ENCODE measurements around the gene IRGQ.
"Not testable (repeated sequence)": the region's sequence is repeated elsewhere in the genome, so short reads cannot be mapped to it uniquely, and the experiment has no call there.

The IRGQ gene

DNA sequence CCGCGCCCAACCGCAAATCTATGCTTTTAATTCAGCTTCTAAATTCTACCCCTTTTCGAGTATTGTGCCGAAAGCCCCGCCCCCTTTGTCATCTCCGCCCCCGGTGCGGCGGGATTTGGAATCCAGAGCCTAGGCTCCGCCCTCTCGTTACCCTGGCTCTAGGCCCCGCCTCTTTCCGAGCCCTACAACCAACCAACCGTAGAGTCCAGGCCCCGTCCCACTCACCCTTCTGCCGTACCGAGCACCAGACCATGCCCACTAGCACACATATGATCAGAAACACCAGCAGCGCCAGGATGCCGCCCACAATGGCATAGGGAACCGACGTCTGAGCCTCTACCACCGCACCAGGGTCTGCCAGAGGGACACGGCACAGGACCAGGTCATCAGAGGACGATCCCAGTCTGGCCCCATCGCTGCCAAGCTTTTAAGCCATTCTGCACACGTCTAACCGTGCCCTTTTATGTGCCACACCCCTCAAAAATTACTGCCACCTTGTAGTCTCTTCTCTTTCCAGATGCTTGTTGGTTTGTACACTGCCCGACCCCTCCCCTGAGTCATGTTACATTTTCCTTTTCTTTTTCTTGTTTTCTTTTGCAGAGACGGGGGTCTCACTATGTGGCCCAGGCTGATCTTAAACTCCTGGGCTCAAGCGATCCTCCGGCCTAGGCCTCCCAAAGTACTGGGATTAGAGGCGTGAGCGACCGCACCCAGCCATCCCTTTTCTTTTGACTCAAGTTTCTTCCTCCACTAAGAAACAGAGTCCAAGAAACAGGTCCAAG is 28.1 kb upstream of the IRGQ start:
- no peak for DNase-seq (ENCODE audit: low read depth)

DNA sequence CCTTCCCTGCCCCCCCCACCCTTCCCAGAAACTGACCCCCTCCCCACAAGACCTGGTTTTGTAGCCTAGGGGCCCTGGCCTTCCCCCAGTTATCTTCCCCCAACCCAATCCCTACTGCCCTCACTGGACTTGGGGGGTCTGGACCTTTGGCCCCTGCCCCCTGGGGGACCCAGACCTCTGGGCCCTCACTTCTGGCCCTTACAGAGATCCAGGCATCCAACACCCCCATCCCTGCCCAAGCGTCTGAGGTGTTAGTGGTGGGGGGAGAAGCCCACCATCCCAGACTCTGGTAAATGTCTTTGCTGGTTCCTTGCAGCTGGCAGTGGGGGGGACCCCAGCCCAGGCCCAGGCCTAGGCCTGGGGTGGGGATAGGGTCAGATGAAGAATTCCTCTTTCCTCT is 27.0 kb upstream of the IRGQ start:
- DNase-seq (ENCODE audit: low read depth): no peak

DNA sequence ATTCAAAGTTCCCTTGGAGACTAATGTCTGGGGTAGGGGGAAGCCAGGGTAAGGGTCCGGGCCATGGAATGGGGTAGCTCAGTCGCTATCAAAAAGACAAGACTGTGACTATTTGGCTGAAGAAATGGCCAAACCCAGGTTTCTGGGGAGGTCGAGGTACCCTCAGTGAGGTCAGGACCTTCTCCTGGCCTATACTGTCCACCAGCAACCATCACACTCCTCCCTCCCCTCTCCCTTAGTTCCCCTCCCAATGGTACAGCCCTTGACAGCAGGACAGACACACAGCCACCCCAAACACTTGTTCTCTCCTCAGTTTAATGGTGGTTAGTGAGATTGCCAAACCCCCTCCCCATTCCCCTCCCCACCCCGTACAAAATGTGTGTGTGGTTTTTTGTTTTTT is 26.1 kb upstream of the IRGQ start:
- no peak for DNase-seq (ENCODE audit: low read depth)

DNA sequence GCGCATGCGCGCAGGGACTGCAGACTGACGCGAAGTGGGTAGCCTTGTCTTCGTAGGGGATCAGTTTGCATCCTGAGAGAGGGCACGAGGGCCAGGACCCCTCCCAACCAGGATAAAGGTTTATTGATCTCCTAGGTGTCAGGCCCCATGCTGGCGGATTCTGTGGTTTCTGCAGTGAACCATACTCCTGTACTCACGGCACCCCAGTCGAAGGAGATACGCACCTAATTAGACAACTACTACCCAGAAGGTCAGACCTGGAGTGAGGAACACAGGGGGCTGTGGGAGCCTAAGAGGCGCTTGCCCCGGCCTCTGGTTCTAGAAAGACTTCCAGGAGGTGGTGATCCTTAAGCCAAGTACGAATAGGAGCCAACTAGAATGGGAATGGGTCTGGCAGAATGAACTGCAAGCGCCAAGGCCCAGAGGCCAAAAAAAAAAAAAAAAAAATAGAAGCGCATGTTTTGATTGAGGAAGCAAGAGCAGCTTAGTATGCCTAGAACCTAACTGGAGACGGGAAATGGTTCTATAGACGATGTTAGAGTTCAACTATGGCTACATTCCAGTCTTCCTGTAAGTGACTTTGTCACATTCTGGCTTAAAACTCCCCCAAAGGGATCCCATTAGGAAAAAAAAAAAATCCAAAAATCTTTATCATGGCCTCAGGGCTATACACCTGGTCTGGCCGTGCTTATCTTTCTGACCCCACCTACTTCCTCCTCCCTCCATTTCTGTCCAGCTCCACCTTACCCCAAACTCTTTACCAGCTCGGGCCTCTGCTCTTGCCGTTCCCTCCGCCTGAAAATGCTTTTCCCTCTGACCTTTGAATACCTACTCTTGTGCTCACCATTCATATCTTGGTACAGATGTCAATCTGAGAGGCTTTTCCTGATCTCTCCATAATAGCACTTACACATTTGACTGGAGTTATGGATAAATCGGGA is 24.4 kb upstream of the IRGQ start:
- no peak for DNase-seq (ENCODE audit: low read depth)

DNA sequence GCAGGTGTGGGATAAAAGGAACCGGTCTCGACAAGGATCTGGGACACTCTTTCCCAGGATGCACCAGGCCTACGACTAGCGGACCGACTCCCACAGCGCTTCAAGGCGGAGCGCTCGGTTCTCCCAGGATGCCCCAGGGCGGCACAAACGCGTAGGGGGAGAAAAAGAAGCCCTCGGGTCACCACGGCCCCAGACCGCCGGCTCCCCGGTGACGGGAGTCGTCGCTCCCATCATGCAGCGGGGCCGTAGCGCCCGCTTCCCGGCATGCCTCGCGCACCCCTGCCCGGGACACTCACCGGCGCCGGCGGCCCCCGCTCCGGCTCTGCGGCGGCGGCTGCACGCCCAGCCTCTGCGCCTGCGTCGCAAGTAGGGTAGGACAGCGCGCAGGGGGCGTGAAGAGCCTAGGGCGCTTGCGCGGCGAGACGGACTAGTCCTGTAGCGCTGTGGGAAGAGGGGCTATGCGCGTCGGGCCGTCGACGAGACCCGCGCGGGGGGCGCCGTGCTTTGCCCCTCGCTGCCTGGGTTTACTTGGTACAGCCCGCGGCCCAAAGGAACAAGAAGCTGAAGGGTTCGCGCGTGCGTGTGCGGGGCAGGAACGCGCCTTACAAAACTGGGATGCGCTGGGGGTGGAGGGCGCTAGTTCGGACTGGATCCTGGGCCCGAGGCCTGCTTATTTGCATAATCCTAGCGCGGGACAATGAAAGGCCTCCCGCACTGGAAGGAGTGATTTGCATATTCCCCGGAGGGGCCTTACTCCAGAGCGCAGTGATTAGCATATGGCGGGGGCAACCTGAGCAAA is 23.5 kb upstream of the IRGQ start, which contains the start of gene ZNF428:
Gene ZNF428, minus strand, starts transcription at position 368 of the 799 bp plus-strand sequence. CDS start 5,325 bp downstream, outside the sequence.
- peak; percentile 10 for DNase-seq (ENCODE audit: low read depth)

DNA sequence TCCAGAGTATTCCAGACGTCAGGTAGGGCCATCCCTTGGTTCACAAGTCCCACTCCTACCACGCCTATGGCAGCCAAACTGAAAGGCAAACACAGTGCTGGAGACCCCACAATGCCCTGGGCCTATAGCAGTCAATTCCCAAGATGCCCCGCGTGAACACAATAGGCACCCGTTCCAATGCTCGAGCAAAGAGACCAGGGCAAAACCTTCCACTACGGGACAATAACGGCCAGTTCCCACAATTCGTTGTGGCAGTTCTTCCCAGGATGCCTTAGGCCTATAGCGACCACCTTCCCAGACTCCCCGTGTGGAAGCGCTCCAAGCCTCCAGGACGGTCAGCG is 23.0 kb upstream of the IRGQ start:
- no peak for DNase-seq (ENCODE audit: low read depth)

DNA sequence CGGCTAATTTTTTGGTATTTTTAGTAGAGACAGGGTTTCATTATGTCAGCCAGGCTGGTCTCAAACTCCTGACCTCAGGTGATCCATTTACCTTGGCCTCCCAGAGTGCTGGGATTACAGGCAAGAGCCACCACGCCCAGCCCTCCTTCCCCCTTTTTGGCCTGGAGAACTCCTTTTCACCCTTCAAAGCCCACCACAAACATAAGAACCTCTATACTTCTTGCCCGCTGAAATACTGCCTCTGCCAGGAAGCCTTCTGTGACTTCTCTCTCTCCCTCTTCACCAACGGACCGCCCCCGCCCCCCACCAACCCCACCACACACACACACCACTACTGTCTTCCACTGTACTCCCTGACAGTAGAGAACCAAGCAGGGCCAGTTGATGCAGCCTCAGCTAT is 21.0 kb upstream of the IRGQ start:
- DNase-seq (ENCODE audit: low read depth): no peak

DNA sequence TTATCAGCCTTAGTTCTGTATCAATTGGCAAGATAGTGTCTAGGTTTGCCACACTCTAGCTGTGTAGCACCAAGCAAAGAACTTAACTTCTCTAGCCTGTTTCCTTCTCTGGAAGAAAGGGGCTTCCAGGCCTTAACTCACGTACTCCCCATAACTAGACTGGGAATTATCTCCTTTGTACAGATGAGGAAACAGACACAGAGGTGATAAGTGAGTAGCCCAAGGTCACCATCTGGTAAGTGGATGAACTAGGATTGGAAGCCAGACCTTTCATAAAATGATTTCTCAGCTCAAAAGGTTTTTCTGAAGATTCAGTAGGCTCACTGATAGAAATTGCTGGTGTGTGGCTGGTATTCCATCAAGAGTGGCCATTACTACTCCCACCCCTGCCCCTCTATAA is 20.4 kb upstream of the IRGQ start:
- DNase-seq (ENCODE audit: low read depth): no peak

DNA sequence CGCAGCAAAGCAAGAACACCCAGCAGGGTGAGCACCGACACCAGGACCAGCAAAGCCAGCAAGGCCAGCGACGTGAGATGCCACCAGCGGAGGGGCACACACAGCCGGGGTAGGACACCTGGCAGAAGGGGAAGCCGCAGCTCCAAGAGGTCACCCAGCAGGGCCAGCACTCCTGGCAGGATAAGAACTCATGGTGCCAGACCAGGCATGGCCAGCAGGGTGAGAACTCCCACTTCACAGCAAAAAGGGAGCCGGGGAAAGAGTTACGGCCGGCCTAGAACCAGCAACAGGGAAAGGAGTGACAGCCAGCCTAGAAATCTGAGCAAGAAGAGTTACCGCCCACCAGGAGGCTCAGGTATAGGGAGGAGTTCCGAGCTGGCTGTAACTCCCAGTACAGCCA is 16.4 kb upstream of the IRGQ start:
- DNase-seq (ENCODE audit: low read depth): no peak

DNA sequence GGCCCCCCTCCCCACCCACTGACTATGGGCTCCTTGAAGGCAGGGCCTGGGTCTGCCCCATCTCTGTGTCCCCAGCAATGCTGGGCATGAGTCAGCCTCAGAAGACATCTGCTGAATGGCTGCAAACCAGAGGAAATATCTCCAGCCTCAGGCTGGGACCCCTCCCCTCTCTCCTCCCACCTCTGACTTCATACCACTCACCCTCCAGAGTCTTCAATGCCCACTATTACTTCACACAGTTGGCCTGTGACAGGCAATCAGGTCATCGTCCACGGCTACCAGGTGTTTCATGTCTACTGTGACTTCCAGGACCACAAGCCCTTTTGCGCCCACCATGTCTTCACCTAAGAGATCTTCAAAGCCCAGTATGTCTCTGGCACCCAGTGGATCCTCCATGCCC is 15.9 kb upstream of the IRGQ start, which contains the start of gene SRRM5:
Gene SRRM5, plus strand, starts transcription at position 301 of the 400 bp plus-strand sequence. Its CDS starts 34 bp downstream, at position 335.
- no peak for DNase-seq (ENCODE audit: low read depth)

DNA sequence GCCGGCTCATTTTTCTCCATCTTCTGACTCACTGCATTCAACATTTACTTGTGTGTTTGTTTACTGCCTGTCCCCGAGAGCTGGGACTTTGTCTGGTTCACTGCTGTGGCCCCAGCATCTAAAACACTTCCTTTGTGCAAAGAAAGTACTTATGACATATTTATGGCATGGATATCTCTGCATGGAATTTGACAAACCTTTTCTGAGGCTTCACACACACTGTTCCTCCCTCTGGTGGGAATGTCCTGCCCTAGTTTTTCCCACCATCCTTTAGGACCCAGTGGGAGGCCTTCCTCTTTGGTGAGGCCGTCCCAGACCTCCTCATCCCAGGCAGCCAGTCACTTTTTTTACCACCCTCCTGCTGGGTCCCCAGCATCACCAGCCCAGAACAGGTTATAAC is 14.6 kb upstream of the IRGQ start:
- no peak for DNase-seq (ENCODE audit: low read depth)

DNA sequence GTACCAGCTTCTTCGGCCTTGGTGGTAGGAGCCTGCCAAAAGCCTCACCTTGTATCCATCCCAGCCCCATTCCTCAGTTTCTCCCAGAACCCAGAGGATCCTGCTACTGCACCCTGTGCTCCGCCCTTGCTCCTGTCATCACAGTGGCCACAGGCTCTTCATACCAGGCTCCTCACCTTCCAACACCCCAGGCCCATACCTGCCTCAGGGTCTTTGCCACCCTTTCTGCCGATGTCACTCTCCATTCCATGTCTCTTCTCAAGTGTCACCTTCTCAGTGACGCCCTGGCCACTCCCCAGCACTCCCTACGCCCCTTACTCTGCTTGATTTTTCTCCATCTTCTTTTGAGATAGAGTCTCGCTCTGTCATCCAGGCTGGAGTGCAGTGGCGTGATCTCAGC is 13.9 kb upstream of the IRGQ start:
- DNase-seq (ENCODE audit: low read depth): no peak

DNA sequence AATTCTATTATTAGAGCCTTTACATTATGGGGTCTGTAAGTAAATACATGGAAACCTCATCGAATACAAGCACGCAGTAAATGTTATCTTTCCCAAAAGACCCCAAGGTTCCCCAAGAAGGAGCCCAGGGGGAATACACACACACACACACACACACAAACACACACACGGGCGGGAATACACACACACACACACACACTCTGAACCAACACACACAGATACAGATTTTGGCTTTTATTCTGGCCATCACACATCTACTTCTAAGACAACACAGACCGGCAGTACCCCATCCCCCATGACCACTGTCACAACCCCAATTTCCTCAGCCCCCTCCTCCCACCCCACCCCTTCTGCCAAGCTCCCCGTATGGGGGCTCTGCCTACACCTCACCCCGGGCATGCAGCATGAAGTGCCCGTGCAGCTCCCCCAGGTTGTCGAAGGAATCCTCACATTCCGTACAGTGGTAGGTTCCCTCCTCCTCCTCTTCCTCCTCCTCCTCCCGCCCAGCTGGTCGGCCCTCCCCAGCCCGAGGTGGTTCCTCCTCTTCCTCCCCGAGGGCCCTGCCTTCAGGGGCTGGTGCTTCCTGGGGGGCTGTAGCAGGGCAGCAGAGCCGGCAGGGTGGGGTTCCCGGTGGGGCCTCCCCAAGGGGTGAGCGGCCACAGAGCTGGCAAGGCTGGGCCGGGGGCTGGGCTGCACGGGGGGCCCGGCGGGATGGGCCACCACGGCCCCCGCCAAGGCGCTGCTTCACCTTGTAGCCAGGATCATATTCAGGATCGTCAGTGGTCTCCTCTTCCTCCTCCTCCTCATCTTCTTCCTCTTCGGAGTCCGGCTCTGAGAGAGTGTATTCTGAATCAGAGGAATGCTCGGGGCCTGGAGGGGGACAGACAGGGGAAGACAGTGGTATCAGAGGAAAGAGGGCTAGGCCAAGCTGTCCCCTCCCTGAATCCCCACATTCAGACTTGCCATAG is 11.6 kb upstream of the IRGQ start:
- no peak for DNase-seq (ENCODE audit: low read depth)

DNA sequence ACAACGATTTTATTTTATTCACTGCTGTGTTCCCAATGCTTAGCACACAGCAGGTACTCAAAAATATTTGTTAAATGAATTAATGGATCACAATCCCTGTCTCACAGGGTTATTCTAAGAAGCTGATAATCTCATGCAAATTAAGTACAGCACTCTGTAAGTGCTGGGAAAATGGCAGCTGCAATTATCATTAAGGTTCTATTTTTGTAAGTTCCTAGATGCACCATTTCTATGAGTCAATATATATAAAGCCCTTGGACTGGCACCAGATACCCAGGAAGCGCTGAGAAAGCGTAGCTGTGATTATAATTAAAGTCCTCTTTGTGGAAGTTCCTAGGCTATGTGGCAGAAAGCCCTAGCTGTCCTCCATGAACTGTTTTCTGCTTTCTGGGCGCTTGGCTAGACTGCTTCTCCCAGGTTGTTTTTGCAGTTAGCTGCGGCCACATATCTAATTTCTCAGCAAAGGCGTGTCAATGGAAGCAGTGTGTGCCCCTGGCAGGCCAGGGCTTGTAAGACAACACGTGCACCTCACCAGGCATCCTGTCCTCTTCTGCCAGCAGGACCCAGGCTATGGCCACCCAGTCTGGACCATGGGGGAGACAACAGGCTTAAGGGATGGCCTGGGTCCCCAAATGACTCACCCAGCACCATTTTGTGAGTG is 10.8 kb upstream of the IRGQ start:
- DNase-seq (ENCODE audit: low read depth): no peak

DNA sequence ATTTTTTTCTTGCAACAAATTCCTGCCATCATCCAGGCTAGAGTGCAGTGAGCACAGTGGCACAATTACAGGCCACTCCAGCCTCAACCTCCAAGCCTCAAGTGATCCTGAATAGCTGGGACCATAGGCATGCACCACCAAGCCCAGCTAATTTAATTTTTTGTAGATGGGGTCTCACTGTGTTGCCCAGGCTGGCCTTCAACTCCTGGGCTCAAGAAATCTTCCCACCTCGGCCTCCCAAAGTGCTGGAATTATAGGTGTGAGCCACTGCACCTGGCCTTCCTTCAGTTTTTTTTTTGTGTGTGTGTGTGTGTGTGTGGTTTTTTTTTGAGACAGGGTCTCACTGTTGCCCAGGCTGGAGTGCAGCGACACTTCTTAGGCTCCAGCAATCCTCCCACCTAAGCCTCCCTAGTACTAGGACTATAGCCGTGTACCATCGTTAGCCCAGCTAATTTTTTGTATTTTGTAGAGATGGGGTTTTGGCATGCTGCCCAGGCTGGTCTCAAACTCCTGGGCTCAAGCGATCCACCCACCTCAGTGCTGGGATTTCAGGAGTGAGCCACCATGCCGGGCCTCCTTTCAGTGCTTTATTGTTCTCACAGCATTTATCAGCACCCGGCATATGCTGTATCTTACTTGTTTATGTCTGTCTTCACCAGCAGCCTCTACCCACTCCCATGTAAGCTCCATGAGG is 10.1 kb upstream of the IRGQ start:
- no peak for DNase-seq (ENCODE audit: low read depth)

DNA sequence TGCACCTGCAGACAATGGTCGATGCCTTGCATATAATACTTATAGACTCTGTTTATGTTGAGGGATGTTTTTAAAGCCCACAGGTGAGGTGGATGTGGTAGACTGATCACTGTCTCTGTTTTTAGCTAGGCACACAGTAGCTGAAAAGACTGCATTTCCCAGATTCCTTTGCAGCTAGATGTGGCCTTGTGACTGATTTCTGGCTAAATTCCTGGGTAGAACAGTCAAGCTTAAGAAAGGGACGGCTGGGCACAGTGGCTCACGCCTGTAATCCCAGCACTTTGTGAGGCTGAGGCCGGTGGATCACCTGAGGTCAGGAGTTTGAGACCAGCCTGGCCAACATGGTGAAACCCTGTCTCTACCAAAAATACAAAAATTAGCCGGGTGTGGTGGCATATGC is 4.4 kb upstream of the IRGQ start:
- not testable (repeated sequence) for DNase-seq (ENCODE audit: low read depth)

DNA sequence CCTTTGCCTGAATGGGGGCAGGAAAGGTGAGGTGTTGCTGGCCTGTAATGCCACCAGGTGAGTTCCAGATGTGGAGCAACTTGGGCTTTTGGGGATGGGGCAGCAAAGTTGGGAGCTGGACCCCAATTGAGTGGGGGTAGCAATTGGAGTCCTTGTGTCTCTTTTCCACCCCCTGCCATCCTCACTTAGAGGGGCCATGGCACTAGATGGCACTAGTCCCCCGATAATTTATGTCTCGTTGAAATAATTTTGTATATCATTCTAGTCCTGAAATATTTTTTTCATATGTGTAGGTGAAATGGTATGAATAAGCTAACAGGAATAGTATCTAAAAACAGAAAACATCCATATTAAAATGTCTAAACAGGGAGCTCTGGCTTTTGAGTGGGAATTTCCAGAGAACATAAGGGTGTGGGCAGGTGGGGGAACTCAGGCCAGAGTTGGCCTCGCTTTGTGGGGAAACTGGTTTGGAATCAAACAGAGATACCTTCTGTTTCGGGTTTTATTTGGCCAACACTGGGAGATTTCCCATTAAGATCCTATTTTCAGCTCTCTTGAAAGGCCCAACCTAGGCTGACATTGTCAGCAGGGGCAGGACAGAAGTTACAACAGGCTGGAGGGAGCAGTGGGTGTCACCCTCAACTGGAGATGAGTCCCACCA is 3.8 kb upstream of the IRGQ start:
- DNase-seq (ENCODE audit: low read depth): no peak

DNA sequence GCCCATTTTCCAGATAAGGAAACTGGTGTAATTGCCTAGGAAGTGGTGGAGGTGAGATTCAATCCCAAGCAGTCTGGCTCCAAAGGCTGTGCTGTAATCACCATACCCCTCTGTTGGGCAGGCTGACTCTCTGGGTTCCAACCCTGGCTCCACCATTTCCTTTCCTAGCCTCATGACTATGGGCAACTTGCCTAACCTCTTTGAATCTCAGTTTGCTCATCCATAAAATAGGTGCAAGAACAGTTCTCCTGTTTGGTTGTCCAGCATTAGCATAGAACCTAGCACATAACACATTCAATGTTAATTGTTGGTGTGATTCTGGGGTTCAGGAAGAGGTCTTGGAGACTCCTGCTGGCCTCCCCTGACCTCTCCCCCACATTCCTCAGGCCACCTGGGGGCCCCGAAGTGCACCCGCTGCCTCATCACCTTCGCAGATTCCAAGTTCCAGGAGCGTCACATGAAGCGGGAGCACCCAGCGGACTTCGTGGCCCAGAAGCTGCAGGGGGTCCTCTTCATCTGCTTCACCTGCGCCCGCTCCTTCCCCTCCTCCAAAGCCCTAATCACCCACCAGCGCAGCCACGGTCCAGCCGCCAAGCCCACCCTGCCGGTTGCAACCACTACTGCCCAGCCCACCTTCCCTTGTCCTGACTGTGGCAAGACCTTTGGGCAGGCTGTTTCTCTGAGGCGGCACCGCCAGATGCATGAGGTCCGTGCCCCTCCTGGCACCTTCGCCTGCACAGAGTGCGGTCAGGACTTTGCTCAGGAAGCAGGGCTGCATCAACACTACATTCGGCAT is 2.7 kb upstream of the IRGQ start:
- no peak for DNase-seq (ENCODE audit: low read depth)

DNA sequence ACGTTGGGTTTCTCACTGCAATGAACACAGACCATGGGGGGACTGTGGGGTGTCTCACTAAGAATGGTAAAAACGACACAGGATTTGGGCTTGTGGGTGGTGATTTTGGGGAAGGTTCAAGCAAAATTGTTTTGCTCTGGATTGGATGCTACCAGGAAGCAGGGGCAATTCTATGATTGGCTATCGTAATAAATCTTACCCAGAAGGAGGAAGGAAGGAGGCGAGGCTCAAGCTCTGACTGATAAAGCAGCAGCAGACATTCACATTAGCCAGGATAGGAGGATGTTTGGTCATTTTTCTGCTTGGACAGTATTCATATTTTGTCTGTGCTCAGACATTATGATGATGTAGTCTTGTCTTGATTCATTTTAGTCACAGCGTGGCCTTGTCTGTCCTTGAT is 1.9 kb upstream of the IRGQ start:
- no peak for DNase-seq (ENCODE audit: low read depth)

Measured in HS-5 (cell line).